ENCODE measurements around the gene IRF7.
A peak's percentile ranks its signal among the peaks of the same experiment; 100 is the strongest.

The IRF7 gene

DNA sequence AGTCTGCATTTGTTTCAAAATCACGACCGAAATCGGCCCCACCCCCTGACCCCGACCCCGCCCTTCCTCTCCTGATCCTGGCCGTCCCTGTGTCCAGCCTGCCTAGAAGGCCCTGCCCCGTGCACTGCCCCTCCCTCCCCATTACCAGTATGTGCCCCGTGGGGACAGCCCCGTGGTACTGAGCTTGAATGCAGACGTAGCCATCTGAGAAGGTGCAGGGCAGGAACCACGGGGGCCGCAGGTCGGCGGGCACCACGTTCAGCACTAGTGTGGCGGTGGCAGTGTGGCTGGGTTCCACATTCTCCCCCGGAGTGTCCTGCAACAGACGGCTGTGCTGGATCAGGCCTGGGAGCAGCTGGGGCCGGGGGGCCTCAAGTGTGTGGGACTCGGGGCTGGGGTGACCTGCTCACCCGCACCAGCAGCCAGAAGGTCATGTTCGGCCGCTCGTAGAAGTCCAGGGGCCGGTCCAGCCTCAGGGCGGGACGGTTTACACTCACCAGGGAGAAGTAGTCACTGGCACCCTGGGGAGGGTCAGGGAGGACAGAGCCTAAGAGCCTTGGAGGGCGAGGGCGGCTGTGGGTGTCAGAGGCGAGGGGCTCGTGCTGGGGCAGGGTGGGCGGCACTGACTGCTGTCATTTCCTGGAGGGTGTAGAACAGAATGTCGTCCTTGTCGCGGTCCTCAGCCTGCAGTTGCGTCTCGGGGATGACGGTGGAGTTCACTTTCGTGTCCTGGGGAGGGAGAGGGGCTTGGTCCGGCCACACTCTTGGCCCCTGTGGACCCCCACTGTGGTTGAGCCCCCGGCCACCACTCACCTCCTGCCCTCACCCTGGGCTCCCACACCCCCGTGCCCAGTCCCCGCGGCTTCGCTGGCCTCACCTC, 5.4 kb upstream of the IRF7 start:
- DNase-seq (ENCODE audit: low read depth), result no peak

DNA sequence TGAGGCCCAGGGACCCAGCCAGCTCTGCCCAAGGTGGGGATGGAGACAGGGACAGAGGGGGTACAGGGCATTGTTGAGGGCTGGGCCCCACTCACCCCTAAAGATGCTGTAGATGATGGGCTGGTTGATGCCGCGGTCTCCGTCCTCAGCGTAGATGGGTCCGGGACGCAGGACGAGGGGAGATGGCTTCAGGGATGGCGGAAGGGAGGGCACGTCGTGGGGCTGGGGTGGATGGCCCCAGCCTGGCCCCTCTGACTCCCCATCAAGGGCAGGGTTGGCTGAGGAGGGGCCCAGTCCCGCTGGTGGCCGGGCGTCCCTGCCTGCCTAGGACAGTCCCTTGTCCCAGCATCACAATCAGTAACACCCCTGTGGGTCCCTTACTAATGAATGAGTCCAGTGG, 4.5 kb upstream of the IRF7 start:
- no peak for DNase-seq (ENCODE audit: low read depth)

GRCh38 chr11:619628-620050, 3.9 kb upstream of the IRF7 start:
- DNase-seq (ENCODE audit: low read depth), result no peak

DNA sequence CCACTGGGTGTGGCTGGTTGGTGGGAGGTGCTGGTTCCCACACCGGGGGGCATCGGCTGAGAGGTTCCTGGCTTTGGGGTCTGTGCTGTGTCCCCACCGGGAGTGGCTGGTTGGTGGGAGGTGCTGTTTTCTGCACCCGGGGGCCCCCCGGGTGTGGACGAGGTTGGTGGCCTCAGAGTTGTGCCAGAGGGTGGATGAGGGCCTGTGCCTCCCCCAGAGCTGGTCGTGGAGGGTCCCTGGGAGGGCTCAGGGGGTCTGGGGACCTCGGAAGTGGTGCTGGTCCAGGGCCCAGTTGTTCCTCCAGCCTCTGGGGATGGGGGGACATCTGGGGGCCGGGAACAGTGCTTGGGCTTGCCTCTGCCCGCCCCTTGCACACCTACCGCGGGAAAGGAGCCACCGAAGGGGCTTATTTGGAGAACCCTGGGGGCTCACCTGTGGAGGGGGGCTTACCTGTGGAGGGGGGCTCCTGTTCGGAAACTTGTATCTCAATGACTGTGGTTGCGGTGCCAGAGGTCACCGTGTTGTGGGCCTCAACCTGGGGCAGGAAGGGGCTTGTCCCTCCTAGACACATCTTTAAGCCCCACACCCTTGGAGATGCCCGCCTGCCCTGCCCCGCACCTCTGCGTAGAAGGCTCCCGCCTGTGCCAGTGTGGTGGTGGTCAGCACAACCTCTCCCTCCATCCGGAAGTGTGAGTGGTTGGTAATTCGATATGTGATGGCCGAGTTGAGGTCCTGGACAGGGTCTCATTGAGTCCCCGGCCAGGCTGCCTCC, 3.3 kb upstream of the IRF7 start:
- DNase-seq (ENCODE audit: low read depth), result no peak

GRCh38 chr11:617912-618682, 2.3 kb upstream of the IRF7 start:
- DNase-seq (ENCODE audit: low read depth), result no peak

DNA sequence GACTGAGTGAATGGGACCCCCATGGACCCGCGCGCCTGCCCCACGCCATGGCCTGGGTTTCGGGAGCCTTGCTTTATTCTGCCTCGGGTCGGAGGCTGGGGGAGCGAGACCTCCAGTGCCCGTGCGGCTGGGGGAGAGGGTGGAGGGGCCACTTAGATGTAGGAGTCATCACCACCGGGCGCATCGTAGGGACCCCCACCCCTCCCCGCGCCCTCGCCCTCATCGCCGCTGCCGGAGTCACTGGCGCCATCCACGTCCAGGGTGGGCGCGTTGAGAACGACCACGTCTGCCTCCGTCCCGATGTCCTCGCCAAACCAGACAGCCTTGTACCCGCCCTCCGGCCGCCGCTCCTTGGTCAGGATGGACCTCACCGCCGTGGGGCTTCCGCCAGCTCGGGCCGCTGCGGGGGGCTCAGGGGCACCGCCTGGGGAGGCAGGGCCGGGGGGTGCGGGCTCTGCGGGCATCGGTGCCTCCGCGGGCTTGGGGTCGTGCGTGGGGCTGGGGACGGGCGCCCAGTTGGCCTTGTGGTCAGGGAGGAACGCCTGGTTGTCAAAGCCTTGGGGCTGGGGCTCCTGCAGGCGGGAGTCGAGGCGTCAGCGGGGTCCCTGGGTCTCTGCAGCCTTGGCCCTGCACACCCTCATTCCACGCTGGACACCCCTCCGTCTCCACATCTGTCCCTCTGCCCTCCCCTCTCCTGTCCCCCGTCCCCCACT, 1.6 kb upstream of the IRF7 start:
- DNase-seq (ENCODE audit: low read depth), result no peak

GRCh38 chr11:616320-617198, 809 bp upstream of the IRF7 start:
- DNase-seq (ENCODE audit: low read depth), result no peak

DNA sequence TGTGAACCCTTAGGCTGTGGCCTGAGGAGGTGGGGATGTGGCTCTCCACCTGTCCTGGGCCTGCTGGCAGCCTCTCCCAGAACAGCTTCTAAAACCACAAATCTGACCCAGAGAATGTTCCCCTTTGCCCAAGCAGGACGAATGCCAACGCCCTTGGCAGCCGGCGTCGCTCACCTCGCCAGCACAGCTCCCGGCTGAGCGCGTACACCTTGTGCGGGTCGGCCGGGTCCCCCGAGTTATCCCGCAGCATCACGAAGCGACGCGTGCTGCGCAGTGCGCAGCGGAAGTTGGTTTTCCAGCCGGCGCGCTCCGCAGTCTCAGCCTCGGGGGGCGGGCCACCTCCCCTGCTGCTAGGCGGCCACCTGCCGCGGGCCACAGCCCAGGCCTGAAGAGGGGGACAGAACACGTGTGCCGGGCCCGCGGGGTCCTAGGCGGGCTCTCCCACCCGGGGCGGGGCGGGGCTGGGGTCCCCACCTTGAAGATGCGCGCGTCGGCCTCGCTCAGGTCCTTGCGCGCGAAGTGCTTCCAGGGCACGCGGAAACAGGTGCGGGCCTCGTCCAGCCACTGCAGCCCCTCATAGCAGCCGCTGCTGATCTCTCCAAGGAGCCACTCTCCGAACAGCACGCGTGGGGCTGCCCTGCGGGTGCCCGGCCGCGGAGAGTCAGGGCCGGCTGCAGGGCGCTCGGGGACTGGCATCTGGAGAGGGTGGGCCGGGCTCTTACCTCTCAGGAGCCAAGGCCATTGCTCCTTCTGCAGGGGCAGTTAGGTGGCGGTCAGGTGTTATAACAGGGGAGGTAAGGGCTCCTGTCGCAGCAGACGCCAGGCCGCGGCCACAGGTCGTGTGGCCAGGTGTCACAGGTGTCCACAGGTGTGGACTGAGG, 887 bp downstream of the IRF7 start:
- DNase-seq (ENCODE audit: low read depth), result no peak

- no peak for DNase-seq (ENCODE audit: low read depth)
These were observed 1.6 kb downstream of the IRF7 start for GRCh38 chr11:614021-614622.

GRCh38 chr11:613369-613968, 2.3 kb downstream of the IRF7 start:
- DNase-seq (ENCODE audit: low read depth), result peak; percentile 70

GRCh38 chr11:612961-613300, 2.8 kb downstream of the IRF7 start:
- DNase-seq (ENCODE audit: low read depth), result no peak

DNA sequence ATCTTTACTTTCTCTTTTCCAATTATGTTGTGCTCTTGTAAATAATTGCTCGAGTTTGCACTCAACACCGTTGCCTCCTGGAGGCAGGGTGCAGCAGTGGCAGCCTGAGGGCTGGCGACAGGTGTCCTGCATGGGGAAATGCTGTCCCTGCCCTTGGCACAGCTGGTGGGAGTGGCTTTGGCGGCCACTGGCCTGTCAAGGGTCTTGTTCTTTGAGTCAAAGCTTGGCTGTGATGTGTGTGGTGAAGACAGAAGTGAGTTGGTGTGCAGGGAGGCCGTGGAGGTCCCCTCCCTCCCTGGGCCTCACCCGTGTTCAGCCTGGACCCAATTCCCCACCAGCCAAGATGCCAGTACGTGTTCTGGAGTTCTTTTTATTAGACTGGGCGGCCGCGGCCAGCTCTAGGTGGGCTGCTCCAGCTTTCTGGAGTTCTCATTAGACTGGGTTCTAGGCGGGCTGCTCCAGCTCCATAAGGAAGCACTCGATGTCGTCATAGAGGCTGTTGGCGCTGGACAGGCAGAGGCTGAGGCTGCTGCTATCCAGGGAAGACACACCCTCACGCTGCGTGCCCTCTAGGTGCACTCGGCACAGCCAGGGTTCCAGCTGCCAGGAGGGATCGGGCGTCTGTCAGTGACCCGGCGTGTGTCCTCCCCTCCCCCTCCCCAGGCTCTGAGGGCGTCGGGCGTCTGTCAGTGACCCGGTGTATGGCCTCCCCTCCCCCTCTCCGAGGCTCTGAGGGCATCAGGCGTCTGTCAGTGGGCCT, 3.4 kb downstream of the IRF7 start:
- peak; percentile 56 for DNase-seq (ENCODE audit: low read depth)

- no peak for DNase-seq (ENCODE audit: low read depth)
These were observed 4.5 kb downstream of the IRF7 start for GRCh38 chr11:611001-611996.

DNA sequence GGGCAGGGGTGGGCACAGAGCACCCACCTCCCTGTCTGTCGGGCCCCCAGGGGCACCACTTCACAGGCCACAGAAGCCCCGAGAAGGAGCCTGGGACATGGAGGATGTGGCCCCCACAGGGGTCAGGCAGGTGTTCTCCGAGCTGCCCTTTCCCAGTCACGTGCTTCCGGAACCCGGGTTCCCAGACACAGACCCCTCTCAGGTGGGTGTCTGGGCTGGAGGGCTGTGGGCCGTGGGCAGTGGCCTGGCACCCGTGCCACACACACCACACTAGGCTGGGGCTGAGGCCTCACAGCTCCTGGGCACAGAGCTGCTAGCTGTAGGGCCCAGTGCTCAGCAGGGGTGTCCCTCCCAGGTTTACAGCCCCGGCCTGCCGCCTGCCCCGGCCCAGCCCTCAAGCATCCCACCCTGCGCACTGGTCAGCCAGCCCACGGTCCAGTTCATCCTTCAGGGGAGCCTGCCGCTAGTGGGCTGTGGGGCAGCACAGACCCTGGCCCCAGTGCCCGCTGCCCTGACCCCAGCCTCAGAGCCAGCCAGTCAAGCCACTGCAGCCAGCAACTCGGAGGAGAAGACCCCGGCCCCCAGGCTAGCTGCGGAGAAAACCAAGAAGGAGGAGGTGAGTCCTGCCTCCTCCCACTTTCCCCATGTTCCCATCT, 5.5 kb downstream of the IRF7 start:
- no peak for DNase-seq (ENCODE audit: low read depth)

DNA sequence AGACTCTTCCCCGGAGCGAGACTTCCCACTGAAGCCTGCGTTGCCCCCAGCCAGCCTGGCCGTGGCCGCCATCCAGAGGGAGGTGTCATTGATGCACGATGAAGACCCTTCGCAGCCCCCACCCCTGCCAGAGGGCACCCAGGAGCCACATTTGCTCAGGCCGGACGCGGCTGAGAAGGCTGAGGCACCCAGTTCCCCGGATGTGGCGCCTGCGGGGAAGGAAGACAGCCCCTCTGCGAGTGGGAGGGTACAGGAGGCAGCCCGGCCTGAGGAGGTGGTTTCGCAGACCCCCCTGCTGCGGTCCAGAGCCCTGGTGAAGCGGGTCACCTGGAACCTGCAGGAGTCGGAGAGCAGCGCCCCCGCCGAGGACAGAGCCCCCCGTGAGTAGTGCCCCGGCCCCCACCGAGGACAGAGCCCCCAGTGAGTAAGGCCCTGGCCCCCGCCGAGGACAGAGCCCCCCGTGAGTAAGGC, 6.4 kb downstream of the IRF7 start:
- no peak for DNase-seq (ENCODE audit: low read depth)

DNA sequence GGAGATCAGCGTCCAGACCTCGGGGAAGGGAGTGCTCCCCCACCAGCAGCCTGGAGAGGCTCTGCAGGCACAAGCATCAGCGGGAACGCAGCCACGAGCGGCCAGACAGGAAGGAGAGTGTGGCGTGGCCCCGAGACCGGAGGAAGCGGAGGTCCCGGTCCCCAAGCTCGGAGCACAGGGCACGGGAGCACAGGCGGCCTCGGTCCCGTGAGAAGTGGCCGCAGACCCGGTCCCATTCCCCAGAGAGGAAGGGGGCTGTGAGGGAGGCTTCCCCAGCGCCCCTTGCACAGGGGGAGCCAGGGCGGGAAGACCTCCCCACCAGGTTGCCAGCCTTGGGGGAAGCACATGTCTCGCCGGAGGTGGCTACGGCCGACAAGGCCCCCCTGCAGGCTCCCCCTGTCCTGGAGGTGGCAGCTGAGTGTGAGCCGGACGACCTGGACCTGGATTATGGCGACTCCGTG, 6.9 kb downstream of the IRF7 start:
- DNase-seq (ENCODE audit: low read depth), result no peak
